ENCODE data around the gene MLXIP.

Gene MLXIP

GRCh38 chr12:122079532-122080081 is 1.1 kb downstream of the MLXIP start:
- no peak for DNase-seq

DNA sequence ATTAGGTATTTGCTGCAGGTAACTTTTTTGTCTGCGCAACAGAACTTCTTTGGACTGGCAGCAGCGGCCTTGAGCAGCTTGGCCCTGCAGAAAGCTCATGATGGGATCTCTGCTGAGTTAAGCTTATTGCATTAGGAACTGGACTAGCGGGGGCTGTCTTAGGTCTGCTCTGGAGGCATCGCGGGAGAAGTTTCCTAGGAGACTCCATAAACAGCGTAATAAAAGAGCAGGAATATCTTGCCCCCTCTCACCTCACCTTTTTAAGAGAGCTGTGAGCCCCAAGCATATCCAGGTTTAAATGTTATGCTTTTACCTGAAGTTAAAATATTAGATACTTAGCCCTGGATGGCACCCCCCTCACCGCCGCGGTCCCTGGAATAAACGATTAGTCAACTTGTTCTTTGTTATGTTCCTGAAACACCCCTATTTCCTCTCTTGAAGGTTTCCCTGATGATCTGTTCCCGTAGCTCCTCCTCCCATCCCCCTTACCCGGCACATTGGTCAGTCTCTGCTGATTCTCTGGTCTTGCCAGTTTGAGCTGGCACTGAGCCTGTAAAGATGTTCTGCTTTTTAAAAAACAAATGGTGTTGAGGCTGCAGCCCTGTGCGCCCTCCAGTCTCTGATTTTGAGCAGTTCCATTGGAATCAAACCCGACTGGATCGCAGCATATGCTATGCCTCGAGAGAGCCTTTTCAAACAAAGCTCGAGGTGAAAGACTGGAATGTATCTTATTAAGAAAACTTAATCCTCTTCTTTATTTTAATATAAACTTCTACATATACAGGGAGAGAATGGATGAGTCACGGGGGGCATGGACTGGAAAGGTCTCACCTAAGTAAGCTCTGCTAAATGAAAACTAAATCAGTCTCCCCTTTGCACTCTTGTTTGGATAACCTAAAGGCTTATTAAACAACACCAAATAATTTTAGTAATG is 1.9 kb downstream of the MLXIP start:
- peak in 1 of 2 donors; percentile 31 for DNase-seq

GRCh38 chr12:122081083-122081696 is 2.6 kb downstream of the MLXIP start:
- DNase-seq: peak in 1 of 2 donors; percentile 33

- DNase-seq: no peak
Observed at GRCh38 chr12:122081697-122082221, 3.2 kb downstream of the MLXIP start.

- DNase-seq: peak; percentile 39 to 48
Observed at GRCh38 chr12:122082621-122083356, 4.2 kb downstream of the MLXIP start.

DNA sequence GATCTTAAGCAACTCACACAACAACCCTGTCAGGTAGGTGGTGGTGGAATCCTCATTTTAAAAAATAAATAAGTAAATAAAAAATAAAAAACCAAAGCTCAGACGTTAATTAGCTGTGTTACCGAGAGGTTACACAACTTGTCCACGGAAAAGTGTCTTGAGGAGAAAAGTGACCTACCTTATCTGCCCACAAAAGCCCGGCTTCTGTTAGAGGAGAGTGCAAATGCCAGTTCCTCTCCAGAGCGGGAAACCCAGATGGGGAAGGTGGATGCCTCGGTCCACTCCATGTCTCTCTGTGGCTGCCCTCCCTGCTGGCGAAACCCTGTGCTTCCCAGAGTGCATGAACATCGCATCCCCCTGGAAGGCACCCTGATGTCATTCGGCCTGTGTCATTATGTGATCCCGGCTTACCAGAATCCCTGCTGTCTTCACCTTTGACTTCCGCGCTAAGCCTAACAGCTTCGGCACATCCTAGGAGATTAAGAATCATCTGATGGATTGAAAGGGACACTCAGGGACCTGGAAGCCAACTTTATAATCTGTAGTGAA is 6.4 kb downstream of the MLXIP start:
- no peak for DNase-seq

DNA sequence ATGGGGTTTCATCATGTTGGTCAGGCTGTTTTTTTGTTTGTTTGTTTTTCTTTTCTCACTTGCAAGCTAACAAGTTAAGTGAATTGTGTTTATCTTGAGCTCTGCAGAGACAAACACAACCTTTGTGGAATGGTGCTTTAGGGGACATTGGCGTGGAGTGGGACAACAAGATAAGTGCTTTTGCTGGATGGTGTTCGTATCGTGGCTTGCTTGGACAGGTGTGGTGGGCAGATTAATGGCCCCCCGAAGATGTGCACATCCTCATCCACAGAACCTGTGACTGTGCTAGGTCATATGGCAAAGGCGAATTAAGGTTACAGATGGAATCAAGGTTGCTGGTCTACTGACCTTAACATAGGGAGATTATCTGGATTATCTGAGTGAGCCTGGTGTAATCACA is 7.0 kb downstream of the MLXIP start:
- no peak for DNase-seq

DNA sequence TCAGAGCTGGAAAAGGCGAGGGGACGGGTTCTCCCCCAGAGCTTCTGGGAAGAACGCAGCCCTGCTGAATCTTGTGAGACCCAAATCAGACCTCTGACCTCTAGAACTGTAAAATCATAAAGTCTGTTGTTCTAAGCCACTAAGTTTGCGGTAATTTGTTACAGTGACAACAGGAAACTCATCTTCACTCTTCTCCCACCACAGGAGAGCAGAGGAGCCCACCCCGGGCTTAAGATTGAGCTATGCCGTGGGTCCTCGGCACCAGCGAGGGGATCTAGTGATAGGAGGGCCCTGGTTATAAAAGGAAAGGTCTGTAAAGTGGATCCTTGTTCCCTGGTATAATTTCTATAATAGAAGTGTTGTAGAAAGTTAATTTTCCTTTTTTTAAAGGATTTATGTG is 7.6 kb downstream of the MLXIP start:
- DNase-seq: no peak

DNA sequence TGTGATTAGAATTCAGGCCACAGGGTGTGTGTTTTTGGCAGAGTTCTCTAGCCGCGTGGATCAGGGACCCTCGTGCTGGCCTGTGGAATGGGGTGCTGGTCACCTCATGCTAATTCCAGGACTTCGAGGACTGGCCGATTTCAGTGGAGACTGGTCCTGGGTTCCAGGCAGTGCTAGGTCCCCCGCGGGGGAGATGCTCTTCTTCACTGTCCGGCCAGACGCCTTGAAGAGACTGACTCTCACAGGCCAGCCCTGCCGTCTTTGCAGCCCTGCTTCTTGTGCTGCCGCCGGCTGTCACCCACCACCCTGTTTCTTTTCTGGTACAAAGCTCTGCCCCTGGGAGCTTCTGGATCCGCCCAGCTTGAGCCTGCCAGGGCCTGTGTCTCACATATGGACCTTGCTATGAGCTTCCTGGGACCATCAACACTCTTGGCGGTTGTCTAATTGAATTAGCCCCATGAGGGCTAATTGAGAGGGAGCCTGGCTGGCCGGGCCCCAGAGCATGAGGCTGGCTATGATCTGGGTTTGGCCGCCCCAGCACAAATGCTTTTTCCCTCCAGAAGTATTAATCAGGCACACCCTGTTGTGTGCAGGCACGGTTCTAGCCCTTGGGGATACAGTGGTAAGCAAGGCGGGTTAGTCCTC is 8.2 kb downstream of the MLXIP start:
- DNase-seq: no peak

GRCh38 chr12:122087431-122088178 is 9.0 kb downstream of the MLXIP start:
- no peak for DNase-seq

GRCh38 chr12:122088179-122088810 is 9.7 kb downstream of the MLXIP start:
- DNase-seq: no peak

DNA sequence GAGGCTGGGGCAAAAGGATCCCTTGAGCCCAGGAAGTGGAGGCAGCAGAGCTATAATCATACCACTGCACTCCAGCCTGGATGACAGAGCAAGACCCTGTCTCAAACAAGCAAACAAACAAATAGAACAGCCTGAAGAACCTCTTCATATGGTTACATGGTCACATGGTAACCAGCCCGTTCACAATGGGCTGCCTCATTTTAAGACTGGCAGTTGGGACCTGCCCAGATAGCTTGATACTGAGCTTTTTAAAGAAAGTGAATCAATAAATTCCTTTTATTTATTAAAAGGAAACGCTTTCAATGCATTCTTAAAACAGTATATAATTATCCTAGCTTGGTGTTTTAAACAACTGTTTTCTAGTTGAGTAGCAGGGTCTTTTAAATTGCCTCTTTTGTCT is 10.5 kb downstream of the MLXIP start:
- DNase-seq: no peak

GRCh38 chr12:122090759-122091515 is 12.4 kb downstream of the MLXIP start:
- DNase-seq: no peak

DNA sequence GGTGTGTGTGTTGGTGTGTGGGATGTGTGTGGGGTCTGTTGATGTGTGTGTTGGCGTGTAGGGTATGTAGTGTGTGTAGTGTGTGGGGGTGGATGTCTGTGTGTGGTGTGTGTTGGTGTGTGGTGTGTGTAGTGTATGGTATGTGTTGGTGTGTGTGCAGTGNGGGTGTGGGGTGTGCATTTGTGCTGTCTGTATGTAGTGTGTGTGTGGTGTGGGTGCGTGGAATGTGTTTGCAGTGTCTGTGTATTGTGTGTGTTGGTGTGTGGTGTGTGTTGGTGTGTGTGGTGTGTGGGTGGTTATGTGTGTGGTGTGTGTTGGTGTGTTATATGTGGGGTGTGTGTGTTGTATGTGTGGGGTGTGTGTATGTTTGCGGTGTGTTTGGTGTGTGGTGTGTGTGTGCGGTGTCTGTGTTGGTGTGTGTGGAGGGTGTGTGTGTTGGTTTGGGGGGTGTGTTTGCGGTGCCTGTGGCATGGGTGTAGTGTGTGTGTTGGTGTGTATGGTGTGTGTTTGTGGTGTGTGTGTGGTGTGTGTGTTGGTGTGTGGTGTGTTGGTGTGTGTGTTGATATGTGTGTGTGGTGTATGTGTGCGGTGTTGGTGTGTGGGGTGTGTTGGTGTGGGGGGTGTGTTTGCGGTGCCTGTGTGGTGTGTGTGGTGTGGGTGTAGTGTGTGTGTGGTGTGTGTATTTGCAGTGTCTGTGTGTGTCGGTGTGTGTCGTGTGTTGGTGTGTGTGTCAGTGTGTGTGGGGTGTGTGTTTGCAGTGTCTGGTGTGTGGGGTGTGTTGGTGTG is 14.7 kb downstream of the MLXIP start:
- DNase-seq: no peak

- DNase-seq: no peak
Observed at GRCh38 chr12:122094137-122094734, 15.7 kb downstream of the MLXIP start.

DNA sequence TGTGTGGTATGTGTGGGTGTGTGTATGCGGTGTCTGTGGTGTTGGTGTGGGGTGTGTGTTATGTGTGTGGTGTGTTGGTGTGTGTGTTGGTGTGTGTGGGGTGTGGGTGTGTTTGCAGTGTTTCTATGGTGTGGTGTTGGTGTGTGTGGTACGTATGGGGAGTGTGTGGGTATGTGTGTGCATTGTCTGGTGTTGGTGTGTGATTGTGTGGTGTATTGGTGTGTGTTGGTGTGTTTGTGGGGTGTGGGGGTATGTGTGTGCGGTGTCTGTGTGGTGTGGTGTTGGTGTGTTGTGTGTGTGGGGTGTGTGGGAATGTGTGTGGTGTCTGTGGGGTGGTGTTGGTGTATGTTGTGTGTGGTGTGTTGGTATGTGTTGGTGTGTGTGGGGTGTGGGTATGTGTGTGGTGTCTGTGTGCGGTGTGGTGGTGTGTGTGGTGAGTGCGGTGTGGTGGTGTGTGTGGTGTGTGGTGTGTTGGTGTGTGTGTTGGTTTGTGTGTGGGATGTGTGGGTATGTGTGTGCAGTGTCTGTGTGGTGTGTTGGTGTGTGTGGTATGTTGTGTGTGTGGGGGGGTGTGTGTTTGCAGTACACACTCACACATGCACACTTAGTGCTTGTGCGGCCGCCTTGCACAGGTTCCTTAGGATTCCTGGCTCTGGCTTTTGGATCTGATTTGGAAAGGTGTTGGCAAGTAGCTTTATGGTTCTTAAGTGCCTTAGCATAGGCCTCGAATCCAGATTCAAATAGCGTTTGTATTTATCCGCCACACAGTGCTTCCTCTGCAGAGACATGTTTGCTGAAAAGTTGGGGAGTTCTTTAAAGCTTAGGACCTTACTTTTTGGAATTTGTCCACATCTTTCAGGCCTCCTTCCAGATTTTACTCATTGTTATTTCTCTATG is 16.4 kb downstream of the MLXIP start:
- DNase-seq: no peak

DNA sequence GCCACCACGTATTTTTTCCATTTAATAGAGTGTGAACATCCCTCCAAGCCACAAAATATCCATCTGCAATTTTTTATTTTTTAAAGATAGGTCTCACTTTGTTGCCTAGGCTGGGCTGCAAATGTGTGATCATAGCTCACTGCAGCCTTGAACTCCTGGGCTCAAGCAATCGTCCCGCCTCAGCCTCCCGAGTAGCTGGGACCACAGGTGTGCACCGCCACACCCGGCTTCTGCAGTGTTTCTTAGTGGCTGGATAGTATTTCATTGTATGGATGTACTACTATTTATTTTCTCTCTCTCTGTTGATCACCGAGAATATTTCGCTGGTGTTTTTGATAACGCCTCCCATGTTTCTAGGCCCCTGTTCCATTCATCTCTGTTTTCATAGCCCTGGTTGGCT is 17.5 kb downstream of the MLXIP start:
- no peak for DNase-seq

All from stimulated activated CD4-positive, alpha-beta T cell treated with anti-CD3 and anti-CD28 coated beads, Interleukin-2, amount 100 ng/mL, for 24 hours (primary cell).